HG03139 (cell line): ENCODE measurements around the gene FAM78B.
A peak's percentile ranks its signal among the peaks of the same experiment; 100 is the strongest.

ENCODE experiments used
- ATAC-seq: cut with Tn5 transposase; IDR thresholded peaks from one replicate; pipeline ENCODE4 v1.9.1; 2021; ENCODE audit not compliant: unreplicated experiment

Gene FAM78B

GRCh38 chr1:166164995-166165660 lies 1.7 kb downstream of the FAM78B start:
- peak; percentile 21 for ATAC-seq

- ATAC-seq, result no peak
Observed at GRCh38 chr1:166164646-166164994, 2.2 kb downstream of the FAM78B start.

GRCh38 chr1:166159656-166160055 lies 7.1 kb downstream of the FAM78B start:
- no peak for ATAC-seq

- no peak for ATAC-seq
Observed at GRCh38 chr1:166156674-166157073, 10.1 kb downstream of the FAM78B start.

GRCh38 chr1:166155108-166155507 lies 11.7 kb downstream of the FAM78B start:
- no peak for ATAC-seq

- ATAC-seq, result no peak
Observed at GRCh38 chr1:166153525-166154314, 13.1 kb downstream of the FAM78B start.

GRCh38 chr1:166152978-166153377 lies 13.8 kb downstream of the FAM78B start:
- no peak for ATAC-seq

GRCh38 chr1:166151804-166152203 lies 15.0 kb downstream of the FAM78B start:
- no peak for ATAC-seq

GRCh38 chr1:166145499-166145898 lies 21.3 kb downstream of the FAM78B start:
- ATAC-seq, result no peak

GRCh38 chr1:166141969-166142368 lies 24.8 kb downstream of the FAM78B start:
- ATAC-seq, result no peak

- ATAC-seq, result no peak
Observed at GRCh38 chr1:166140251-166140650, 26.6 kb downstream of the FAM78B start.

GRCh38 chr1:166139735-166140134 lies 27.1 kb downstream of the FAM78B start:
- no peak for ATAC-seq

GRCh38 chr1:166136699-166137401 lies 30.0 kb downstream of the FAM78B start:
- no peak for ATAC-seq

GRCh38 chr1:166136222-166136621 lies 30.6 kb downstream of the FAM78B start:
- ATAC-seq, result no peak

GRCh38 chr1:166133857-166134256 lies 32.9 kb downstream of the FAM78B start:
- ATAC-seq, result no peak

- no peak for ATAC-seq
Observed at GRCh38 chr1:166133276-166133841, 33.4 kb downstream of the FAM78B start.

GRCh38 chr1:166132496-166132895 lies 34.3 kb downstream of the FAM78B start:
- no peak for ATAC-seq

GRCh38 chr1:166129006-166129405 lies 37.8 kb downstream of the FAM78B start:
- ATAC-seq, result no peak

GRCh38 chr1:166128195-166128594 lies 38.6 kb downstream of the FAM78B start:
- no peak for ATAC-seq

GRCh38 chr1:166127003-166127402 lies 39.8 kb downstream of the FAM78B start:
- ATAC-seq, result no peak

- ATAC-seq, result no peak
Observed at GRCh38 chr1:166122873-166123466, 43.8 kb downstream of the FAM78B start.
